GM23338 (cell line): ENCODE measurements around the gene EHD4. TPM values are rescaled to one million over a fixed set of nuclear protein-coding genes. Genes with fewer than 3 reads are reported as not detected.

ENCODE experiments used
- ATAC-seq: fragments of 200-7000 bp; cut with Tn5 transposase; 3 replicates; pipeline ENCODE4 v1.9.1; 2020
- DNase-seq: peaks from one replicate; pipeline ENCODE4 v3.0.0-alpha.2; 2015; ENCODE audit warnings: low spot score
- H2AFZ ChIP-seq: fragments of 200-600 bp; sonication (generic); 2 replicates; pipeline ENCODE4 v1.8.0; 2016; ENCODE audit warnings: antibody characterized with exemption, mild to moderate bottlenecking, moderate library complexity
- H3F3A ChIP-seq: fragments of 200-600 bp; sonication (generic); replicated peaks from 2 replicates; pipeline ENCODE4 v1.8.0; 2017; ENCODE audit warnings: antibody characterized with exemption, mixed run types, low read depth
- H3K27ac ChIP-seq: fragments of 200-600 bp; sonication (generic); 2 replicates; pipeline ENCODE4 v1.6.1; 2016; ENCODE audit warnings: low read depth
- H3K27me3 ChIP-seq: fragments of 200-600 bp; sonication (generic); 2 replicates; pipeline ENCODE4 v1.8.0; 2016; ENCODE audit warnings: mild to moderate bottlenecking, mixed run types, moderate library complexity; ENCODE audit not compliant: insufficient read depth
- H3K36me3 ChIP-seq: fragments of 200-600 bp; sonication (generic); 2 replicates; pipeline ENCODE4 v1.8.0; 2016; ENCODE audit warnings: mild to moderate bottlenecking; ENCODE audit not compliant: insufficient read depth
- H3K4me1 ChIP-seq: fragments of 200-600 bp; sonication (generic); 2 replicates; pipeline ENCODE4 v1.8.0; 2016; ENCODE audit warnings: mild to moderate bottlenecking, moderate library complexity; ENCODE audit not compliant: insufficient read depth
- H3K4me2 ChIP-seq: fragments of 200-600 bp; sonication (generic); 2 replicates; pipeline ENCODE4 v1.7.1; 2017; ENCODE audit warnings: mixed run types
- H3K4me3 ChIP-seq: fragments of 200-600 bp; sonication (generic); 2 replicates; pipeline ENCODE4 v1.6.1; 2016; ENCODE audit warnings: mixed run types
- H3K79me2 ChIP-seq: fragments of 200-600 bp; sonication (generic); replicated peaks from 2 replicates; pipeline ENCODE4 v1.8.0; 2017; ENCODE audit warnings: mild to moderate bottlenecking; ENCODE audit not compliant: insufficient read depth
- H3K9me2 ChIP-seq: fragments of 200-600 bp; sonication (generic); 2 replicates; pipeline ENCODE4 v1.8.0; 2017; ENCODE audit not compliant: insufficient read depth
- H4K20me1 ChIP-seq: fragments of 200-600 bp; sonication (generic); replicated peaks from 2 replicates; pipeline ENCODE4 v1.8.0; 2017; ENCODE audit warnings: mild to moderate bottlenecking; ENCODE audit not compliant: insufficient read depth
- H3K27ac Mint-ChIP-seq: 2 replicates; pipeline ENCODE4 v1.8.0; 2020; ENCODE audit warnings: inconsistent platforms, mild to moderate bottlenecking, moderate library complexity, mixed read lengths
- H3K27me3 Mint-ChIP-seq: 3 replicates; pipeline ENCODE4 v1.8.0; 2022; ENCODE audit warnings: low read depth, mild to moderate bottlenecking, moderate library complexity, mixed read lengths, inconsistent platforms; ENCODE audit not compliant: insufficient read depth, poor library complexity
- H3K36me3 Mint-ChIP-seq: 3 replicates; pipeline ENCODE4 v1.8.0; 2021; ENCODE audit warnings: low read depth, mild to moderate bottlenecking, inconsistent platforms, moderate library complexity, mixed read lengths
- H3K4me1 Mint-ChIP-seq: 3 replicates; pipeline ENCODE4 v1.8.0; 2020; ENCODE audit warnings: mild to moderate bottlenecking, inconsistent platforms, mixed read lengths
- H3K4me3 Mint-ChIP-seq: 3 replicates; pipeline ENCODE4 v1.8.0; 2021; ENCODE audit warnings: moderate library complexity, mild to moderate bottlenecking, inconsistent platforms, mixed read lengths
- H3K9me3 Mint-ChIP-seq: 3 replicates; pipeline ENCODE4 v1.8.0; 2020; ENCODE audit warnings: moderate library complexity, mild to moderate bottlenecking, inconsistent platforms, mixed read lengths
- CREB1 ChIP-seq: fragments of 250-450 bp; sonication (Bioruptor Pico); IDR thresholded peaks from 2 replicates; pipeline ENCODE4 v1.5.0; 2020; ENCODE audit warnings: low read depth, mild to moderate bottlenecking, moderate library complexity
- EZH2phosphoT487 ChIP-seq: fragments of 200-600 bp; sonication (generic); IDR thresholded peaks from one replicate; pipeline ENCODE4 v1.8.1; 2018; ENCODE audit warnings: antibody characterized with exemption; ENCODE audit not compliant: unreplicated experiment
- JUNB ChIP-seq: IDR thresholded peaks from one replicate; pipeline ENCODE4 v1.6.1; 2016; ENCODE audit warnings: antibody characterized with exemption; ENCODE audit not compliant: unreplicated experiment
- NANOG ChIP-seq: IDR thresholded peaks from 2 replicates; pipeline ENCODE4 v1.6.1; 2016; ENCODE audit warnings: antibody characterized with exemption, borderline replicate concordance
- STAT1 ChIP-seq: IDR thresholded peaks from one replicate; pipeline ENCODE4 v1.6.1; 2016; ENCODE audit warnings: antibody characterized with exemption; ENCODE audit not compliant: unreplicated experiment
- ZNF114 ChIP-seq: fragments of 250-450 bp; sonication (Bioruptor Pico); IDR thresholded peaks from 2 replicates; pipeline ENCODE4 v1.5.0; 2020; ENCODE audit warnings: mild to moderate bottlenecking, moderate library complexity
- ZNF331 ChIP-seq: fragments of 250-450 bp; sonication (Bioruptor Pico); IDR thresholded peaks from 2 replicates; pipeline ENCODE4 v1.5.0; 2020; ENCODE audit warnings: low read depth, mild to moderate bottlenecking, moderate library complexity
- ZNF462 ChIP-seq: fragments of 250-450 bp; sonication (Bioruptor Pico); IDR thresholded peaks from 2 replicates; pipeline ENCODE4 v1.5.0; 2020; ENCODE audit warnings: mild to moderate bottlenecking, moderate library complexity
- polyA plus RNA-seq: library from polyadenylated mRNA; unstranded; fragments of >200 nt; fragmentation: Nextera tagmentation; extraction: Ambion mirVana; gene quantifications from 2 replicates; pipeline ENCODE4 v1.2.1, GENCODE V29; 2016
- total RNA-seq: library from RNA; depleted of rRNA; stranded (reverse); fragments of >200 nt; shearing (Covaris generic); gene quantifications from 2 replicates; pipeline ENCODE4 v1.2.3, GENCODE V29; 2014
- TF ChIP-seq, protein P1 (sequence below): IDR thresholded peaks from 2 replicates; pipeline ENCODE4 v1.6.1; 2016; ENCODE audit warnings: antibody characterized with exemption

Gene EHD4
- total and polyA plus RNA-seq, 2 experiments from 2014 or later = 13.0 to 31.0 TPM

- TF ChIP-seq ZNF462 (CRISPR knock-in tag) (no peak), CREB1 (CRISPR knock-in tag) (no peak), EZH2phosphoT487 (no peak), NANOG (no peak), STAT1 (no peak), ZNF114 (CRISPR knock-in tag) (no peak)
These were observed 39.9 kb upstream of the EHD4 start (continued) for GRCh38 chr15:42012241-42012640.

GRCh38 chr15:42011074-42011473 is 38.7 kb upstream of the EHD4 start:
- peaks cover 10% of the 10 kb centered on the region for H3K27me3 Mint-ChIP-seq
- 0 out of 2 replicates have a peak, but pooled peaks cover under 1% of the 10 kb centered on the region for H3K9me2 ChIP-seq
- no peak overlapping the region for H3K4me2 ChIP-seq
- no peak overlapping the region for H3K27ac Mint-ChIP-seq
- H3K36me3 Mint-ChIP-seq = no peaks in the 10 kb centered on the region
- no peak for ATAC-seq
- H3K36me3 ChIP-seq = no peaks in the 10 kb centered on the region
- H3F3A ChIP-seq = no peaks in the 10 kb centered on the region
- H3K27ac ChIP-seq = no peak overlapping the region
- H3K79me2 ChIP-seq = no peaks in the 10 kb centered on the region
- no peaks in the 10 kb centered on the region; the same call in 1 of the 2 replicates for H4K20me1 ChIP-seq
- no peak for DNase-seq
- no peaks in the 10 kb centered on the region; the same call in 2 of the 3 replicates for H3K9me3 Mint-ChIP-seq
- H3K4me3 ChIP-seq = no peak overlapping the region
- no peak overlapping the region for H2AFZ ChIP-seq
- no peaks in the 10 kb centered on the region for H3K27me3 ChIP-seq
- no peaks in the 10 kb centered on the region for H3K4me1 ChIP-seq
- no peak overlapping the region for H3K4me3 Mint-ChIP-seq
- H3K4me1 Mint-ChIP-seq = peaks cover 6% of the 10 kb centered on the region; the same call in 2 of the 3 replicates
- TF ChIP-seq ZNF331 (CRISPR knock-in tag) = no peak
- TF ChIP-seq ZNF114 (CRISPR knock-in tag) = no peak
- TF ChIP-seq CREB1 (CRISPR knock-in tag) = no peak
- TF ChIP-seq NANOG = no peak
- TF ChIP-seq EZH2phosphoT487 = no peak
- TF ChIP-seq, protein P1, sequence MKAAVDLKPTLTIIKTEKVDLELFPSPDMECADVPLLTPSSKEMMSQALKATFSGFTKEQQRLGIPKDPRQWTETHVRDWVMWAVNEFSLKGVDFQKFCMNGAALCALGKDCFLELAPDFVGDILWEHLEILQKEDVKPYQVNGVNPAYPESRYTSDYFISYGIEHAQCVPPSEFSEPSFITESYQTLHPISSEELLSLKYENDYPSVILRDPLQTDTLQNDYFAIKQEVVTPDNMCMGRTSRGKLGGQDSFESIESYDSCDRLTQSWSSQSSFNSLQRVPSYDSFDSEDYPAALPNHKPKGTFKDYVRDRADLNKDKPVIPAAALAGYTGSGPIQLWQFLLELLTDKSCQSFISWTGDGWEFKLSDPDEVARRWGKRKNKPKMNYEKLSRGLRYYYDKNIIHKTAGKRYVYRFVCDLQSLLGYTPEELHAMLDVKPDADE = no peak
- no peak for TF ChIP-seq JUNB
- TF ChIP-seq STAT1 = no peak
- no peak for TF ChIP-seq ZNF462 (CRISPR knock-in tag)
